ENCODE results near the gene SFXN4. TPM values are rescaled to one million over a fixed set of nuclear protein-coding genes. Genes with fewer than 3 reads are reported as not detected.
"Not testable (repeated sequence)": the region's sequence is repeated elsewhere in the genome, so short reads cannot be mapped to it uniquely, and the experiment has no call there.

Gene SFXN4
- total RNA-seq, 1 donor from 2014 or later: 17.1 TPM

DNA sequence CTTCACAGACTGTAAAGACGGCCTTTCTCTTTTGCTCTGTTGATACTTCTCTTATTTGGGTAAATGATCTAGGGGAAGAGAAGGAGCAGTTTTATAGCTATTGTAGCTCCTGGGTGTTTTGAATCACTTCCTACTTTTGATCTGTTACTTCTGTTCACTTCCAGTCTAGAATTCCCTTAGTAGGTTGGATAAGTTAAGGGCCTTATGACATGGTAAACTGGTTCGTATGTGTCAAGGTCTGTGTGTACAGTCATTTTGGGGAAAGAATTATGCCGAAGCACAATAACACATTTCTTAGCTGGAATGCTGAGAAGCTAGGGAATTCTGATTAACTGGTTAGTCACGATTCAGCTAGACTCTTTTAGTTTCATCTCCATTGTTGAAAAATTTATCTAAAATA is 53.5 kb downstream of the SFXN4 start:
- TF ChIP-seq, protein P1, sequence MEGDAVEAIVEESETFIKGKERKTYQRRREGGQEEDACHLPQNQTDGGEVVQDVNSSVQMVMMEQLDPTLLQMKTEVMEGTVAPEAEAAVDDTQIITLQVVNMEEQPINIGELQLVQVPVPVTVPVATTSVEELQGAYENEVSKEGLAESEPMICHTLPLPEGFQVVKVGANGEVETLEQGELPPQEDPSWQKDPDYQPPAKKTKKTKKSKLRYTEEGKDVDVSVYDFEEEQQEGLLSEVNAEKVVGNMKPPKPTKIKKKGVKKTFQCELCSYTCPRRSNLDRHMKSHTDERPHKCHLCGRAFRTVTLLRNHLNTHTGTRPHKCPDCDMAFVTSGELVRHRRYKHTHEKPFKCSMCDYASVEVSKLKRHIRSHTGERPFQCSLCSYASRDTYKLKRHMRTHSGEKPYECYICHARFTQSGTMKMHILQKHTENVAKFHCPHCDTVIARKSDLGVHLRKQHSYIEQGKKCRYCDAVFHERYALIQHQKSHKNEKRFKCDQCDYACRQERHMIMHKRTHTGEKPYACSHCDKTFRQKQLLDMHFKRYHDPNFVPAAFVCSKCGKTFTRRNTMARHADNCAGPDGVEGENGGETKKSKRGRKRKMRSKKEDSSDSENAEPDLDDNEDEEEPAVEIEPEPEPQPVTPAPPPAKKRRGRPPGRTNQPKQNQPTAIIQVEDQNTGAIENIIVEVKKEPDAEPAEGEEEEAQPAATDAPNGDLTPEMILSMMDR (conservative IDR thresholded peaks at IDR 0.05; ENCODE audit: low read depth, low read length): no peak
- DNase-seq (ENCODE audit: low read depth): no peak
- no peak overlapping the region for H3K4me3 ChIP-seq (ENCODE audit: low read depth, low read length)

DNA sequence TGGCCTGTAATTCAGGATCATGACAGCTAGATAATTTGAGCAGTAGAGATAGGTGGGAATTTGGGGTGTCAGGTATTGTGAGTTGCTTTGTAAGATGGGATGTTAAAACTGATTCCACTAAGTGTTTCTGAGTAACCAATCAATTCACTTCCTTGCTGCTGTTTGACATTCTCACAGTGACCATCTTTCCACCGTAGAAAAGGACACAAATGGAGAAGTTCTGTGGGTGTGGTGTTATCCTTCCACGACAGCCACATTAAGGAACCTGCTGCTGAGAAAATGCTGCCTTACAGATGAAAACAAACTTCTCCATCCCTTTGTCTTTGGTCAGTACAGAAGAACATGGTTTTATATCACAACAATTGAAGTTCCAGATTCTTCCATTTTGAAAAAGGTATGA is 57.7 kb downstream of the SFXN4 start:
- not testable (repeated sequence) for H3K4me3 ChIP-seq (ENCODE audit: low read depth, low read length); DNase-seq (ENCODE audit: low read depth)

DNA sequence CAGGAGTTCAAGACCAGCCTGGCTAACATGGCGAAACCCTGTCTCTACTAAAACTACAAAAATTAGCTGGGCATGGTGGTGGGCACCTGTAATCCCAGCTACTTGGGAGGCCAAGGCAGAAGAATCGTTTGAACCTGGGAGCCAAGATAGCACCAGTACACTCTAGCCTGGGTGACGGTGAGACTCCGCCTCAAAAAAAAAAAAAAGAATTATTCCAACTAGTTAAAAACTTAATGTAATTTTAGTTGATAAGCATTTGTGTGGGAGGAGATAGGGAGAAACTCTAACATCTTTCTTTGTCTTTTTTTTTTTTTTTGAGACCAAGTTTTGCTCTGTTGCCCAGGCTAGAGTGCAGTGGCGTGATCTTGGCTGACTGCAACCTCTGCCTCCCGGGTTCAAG is 58.4 kb downstream of the SFXN4 start:
- not testable (repeated sequence) for H3K4me3 ChIP-seq (ENCODE audit: low read depth, low read length); DNase-seq (ENCODE audit: low read depth)

DNA sequence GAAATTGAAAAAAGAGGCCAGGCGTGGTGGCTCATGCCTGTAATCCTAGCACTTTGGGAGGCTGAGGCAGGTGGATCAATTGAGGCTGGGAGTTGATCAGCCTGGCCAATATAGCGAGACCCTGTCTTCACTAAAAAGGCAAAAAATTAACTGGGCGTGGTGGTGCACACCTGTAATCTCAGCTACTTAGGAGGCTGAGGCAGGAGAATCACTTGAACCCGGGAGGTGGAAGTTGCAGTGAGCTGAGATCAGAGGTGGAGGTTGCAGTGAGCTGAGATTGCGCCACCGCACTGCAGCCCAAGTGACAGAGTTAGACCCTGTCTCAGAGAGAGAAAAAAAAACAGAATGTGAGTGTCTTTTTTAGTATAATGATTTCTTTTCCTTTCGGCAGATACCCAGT is 59.6 kb downstream of the SFXN4 start:
- not testable (repeated sequence) for DNase-seq (ENCODE audit: low read depth); H3K4me3 ChIP-seq (ENCODE audit: low read depth, low read length)

DNA sequence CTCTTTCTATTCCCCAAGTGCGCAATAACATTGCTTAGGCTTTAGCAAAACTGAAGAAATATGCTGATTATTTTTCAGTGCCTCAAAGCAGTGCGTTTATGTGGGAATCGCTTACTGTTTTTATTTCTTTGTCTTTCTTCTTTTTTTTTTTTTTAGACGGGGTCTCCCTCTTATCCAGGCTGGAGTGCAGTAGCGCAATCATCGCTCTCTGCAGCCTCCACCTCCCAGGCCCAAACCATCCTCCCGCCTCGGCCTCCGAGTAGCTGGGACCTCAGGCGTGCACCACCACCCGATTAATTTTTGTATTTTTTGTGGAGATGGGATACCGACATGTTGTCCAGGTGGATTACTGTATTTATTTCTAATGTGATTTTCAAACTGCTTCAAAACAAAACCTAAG is 60.4 kb downstream of the SFXN4 start:
- TF ChIP-seq, protein P1 (conservative IDR thresholded peaks at IDR 0.05; ENCODE audit: low read depth, low read length): no peak

DNA sequence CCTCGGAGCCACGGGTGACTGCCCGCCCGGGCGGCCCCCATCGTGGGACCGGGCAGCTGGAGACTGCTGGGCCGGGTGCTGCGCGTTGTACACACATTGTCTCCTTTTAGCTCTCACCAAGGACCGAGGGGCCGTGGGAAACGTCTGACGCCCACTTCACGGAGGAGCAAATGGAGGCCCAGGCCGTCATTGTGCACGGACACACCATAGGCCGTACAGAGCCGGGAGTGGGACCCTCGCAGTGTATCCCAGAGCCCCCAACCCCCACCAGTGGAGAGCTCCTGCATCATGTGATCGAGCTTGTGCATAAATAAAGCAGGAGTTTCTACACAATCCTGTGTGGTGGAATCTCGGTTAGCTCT is 60.9 kb downstream of the SFXN4 start:
- DNase-seq (ENCODE audit: low read depth): no peak
- peak overlapping the region; percentile 88 for H3K4me3 ChIP-seq (ENCODE audit: low read depth, low read length)
- TF ChIP-seq, protein P1 (conservative IDR thresholded peaks at IDR 0.05; ENCODE audit: low read depth, low read length): no peak

More for the DNA sequence above, 60.4 kb downstream of the SFXN4 start:
- no peak for DNase-seq (ENCODE audit: low read depth)
- H3K4me3 ChIP-seq (ENCODE audit: low read depth, low read length): peak overlapping the region; percentile 88

DNA sequence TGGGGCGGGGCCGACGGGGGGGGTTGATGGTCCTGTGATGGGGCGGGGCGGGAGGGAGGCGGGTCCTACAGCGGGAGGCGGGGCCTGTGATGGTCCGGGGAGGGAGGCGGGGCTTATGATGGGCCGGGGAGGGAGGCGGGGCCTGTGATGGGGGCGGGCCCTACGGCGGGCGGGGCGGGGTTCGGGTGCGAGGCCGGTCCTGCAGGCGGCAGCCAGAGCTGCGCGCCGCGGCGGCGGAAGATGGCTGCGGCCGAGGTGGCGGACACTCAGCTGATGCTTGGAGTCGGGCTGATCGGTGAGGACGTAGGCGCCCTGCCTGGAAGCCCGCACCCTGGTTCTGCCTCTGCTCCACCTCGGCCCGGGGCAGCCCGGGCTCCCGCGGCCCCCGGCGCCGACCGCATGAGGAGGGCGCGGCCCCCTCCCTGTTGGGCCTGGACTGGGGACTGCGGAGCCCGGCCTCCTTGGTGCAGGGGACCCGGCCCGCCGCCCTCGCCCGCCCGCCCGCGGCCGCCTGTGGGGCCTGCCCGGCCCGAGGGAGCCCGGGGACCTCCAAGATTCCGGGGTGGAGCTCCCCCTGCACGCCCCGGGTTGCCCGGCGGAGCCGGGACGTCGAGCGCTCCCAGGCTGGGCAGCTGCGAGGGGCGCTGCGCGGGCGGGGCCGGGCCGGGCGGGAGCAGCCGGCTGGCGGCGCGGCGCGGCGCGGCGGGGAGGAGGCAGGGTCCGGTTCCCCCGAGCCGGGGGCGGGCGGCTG is 61.4 kb downstream of the SFXN4 start, which contains the start of gene DENND10:
TSS of gene DENND10 (plus strand) at position 211 of the 751 bp plus-strand sequence. CDS start at position 241, 30 bp downstream.
- DNase-seq (ENCODE audit: low read depth): no peak
- TF ChIP-seq, protein P1 (conservative IDR thresholded peaks at IDR 0.05; ENCODE audit: low read depth, low read length): no peak
- peak within 1 kb of the TSS; percentile 88 for H3K4me3 ChIP-seq (ENCODE audit: low read depth, low read length)

DNA sequence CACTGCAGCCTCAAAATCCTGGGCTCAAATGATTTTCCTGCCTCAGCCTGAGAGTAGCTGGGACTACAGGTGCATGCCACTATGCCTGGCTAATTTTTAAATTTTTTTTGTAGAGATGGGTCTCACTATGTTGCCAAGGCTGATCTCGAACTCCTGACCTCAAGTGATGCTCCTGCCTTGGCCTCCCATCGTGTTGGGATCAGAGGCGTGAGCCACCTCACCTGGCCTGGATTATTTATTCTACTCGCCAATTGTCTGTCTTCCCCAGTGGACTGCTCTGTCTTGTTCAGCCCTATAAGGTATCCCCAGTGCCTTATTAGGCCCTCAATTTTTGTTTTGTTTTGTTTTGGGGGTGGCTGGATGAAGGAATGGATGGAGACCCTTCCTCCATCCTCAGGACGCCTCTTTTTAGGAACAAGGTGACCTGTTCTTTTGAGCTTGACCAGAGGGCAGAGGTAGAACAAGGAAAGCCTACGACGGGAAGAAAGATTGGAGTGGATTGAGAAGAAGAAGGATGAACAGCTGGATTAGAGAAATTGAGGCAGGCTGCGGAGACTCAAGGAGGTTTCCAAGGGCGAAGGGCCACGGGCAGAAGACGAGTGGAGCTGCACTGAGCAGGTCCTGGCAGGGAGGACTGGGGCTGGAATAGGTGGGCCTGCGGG is 62.1 kb downstream of the SFXN4 start:
- no peak overlapping the region for H3K4me3 ChIP-seq (ENCODE audit: low read depth, low read length)
- DNase-seq (ENCODE audit: low read depth): no peak
- TF ChIP-seq, protein P1 (conservative IDR thresholded peaks at IDR 0.05; ENCODE audit: low read depth, low read length): no peak
